GM12892 (cell line): Measurements from ENCODE around the gene OR10G4.

Experiments used
- DNase-seq: peaks from one replicate; pipeline ENCODE4 v3.0.0; 2011; ENCODE audit not compliant: insufficient read length
- FAIRE-seq: peaks from 2 replicates; lab custom pipeline; 2011; peaks lifted over from hg19 to GRCh38; lab: Jason Lieb, UNC
- POLR2A ChIP-seq: IDR thresholded peaks from 2 replicates; pipeline ENCODE4 v1.6.1; 2011; ENCODE audit warnings: low read depth, low read length, control low read depth
- POLR2AphosphoS5 ChIP-seq: IDR thresholded peaks from 2 replicates; pipeline ENCODE4 v1.6.1; 2011; ENCODE audit warnings: low read depth, low read length, control low read depth
- TAF1 ChIP-seq: IDR thresholded peaks from 2 replicates; pipeline ENCODE4 v1.6.1; 2011; ENCODE audit warnings: low read depth, mild to moderate bottlenecking, control low read depth, low read length, borderline replicate concordance

The OR10G4 gene

DNA sequence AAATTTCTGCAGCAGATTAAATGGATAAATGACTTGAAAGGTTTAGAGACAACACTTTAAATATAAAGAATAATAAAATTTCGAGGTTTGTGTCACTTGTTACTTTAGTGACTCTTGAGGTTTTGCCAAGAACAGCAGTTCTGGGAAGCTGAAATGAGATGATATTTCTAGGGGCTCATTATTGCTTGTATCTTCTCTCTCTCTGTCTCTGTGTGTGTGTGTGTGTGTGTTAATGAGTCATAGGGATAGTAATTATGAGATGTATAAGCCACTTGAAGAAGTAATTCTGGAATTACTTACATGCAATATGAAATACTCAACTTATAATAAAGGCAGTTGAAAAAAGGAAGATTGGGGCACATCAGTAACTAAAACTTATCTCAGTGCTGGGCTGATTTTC is 38.0 kb downstream of the OR10G4 start:
- DNase-seq (no peak), FAIRE-seq (no peak)
- TF ChIP-seq POLR2AphosphoS5 (no peak), TAF1 (no peak), POLR2A (no peak)

DNA sequence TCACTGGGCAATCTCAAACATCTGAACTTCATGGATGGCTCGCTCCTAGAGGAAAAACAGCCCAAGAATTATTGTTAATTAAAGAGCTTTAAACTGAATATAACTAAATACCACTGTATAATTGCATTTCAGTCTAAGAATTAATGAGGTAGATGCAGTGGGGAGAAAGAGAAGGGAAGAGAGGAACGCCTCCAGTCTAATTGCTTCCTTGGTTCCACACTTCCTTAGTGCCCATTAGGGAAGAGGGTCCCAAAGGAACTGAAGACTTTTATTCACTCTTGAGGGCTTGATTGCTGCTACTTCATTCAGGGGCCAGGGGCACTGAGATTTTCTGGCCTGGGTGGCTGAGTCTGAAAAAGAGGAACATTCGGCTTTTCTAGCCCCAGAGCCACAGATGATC is 40.2 kb downstream of the OR10G4 start:
- no peak for DNase-seq
- no peak for FAIRE-seq

More for the DNA sequence above, 40.2 kb downstream of the OR10G4 start:
- TF ChIP-seq POLR2AphosphoS5 (no peak), TAF1 (no peak), POLR2A (no peak)
